K562 (cell line): ENCODE results near the gene RSPO1. TPM values are rescaled to one million over a fixed set of nuclear protein-coding genes. Genes with fewer than 3 reads are reported as not detected.

Experiments
- ARHGAP35 ChIP-seq: fragments of 450-650 bp; IDR thresholded peaks from 2 replicates; pipeline ENCODE4 v1.6.1; 2018; ENCODE audit not compliant: partially characterized antibody
- ETV5 ChIP-seq: sonication (generic); formaldehyde crosslinking; IDR thresholded peaks from 2 replicates; pipeline ENCODE4 v1.4.0; 2020; ENCODE audit warnings: low read depth, mild to moderate bottlenecking, missing genetic modification reagents
- HCFC1 ChIP-seq: IDR thresholded peaks from 2 replicates; pipeline ENCODE4 v1.6.1; 2012; ENCODE audit warnings: low read depth, low read length, improper control_type of control experiment
- KLF1 ChIP-seq: fragments of 450-650 bp; IDR thresholded peaks from 2 replicates; pipeline ENCODE4 v1.6.1; 2016; ENCODE audit warnings: missing genetic modification characterization, missing compliant biosample characterization
- MXI1 ChIP-seq: IDR thresholded peaks from 2 replicates; pipeline ENCODE4 v1.6.1; 2011; ENCODE audit warnings: low read depth, mild to moderate bottlenecking, improper control_type of control experiment, low read length
- NCOA1 ChIP-seq: fragments of 450-650 bp; IDR thresholded peaks from 2 replicates; pipeline ENCODE4 v1.6.1; 2016; ENCODE audit warnings: low read depth
- NRF1 ChIP-seq, 2 experiments: fragments of 450-650 bp; IDR thresholded peaks in 1 of 2; conservative IDR thresholded peaks in 1 of 2; 2 replicates each; pipeline ENCODE4 v1.6.1; 2014; ENCODE audit warnings: mild to moderate bottlenecking in 2 of 2
- OTX1 ChIP-seq: fragments of 450-650 bp; formaldehyde crosslinking; IDR thresholded peaks from 2 replicates; pipeline ENCODE4 v1.4.0; 2022; ENCODE audit warnings: mild to moderate bottlenecking
- PHF8 ChIP-seq: fragments of 200-600 bp; sonication (generic); IDR thresholded peaks from 2 replicates; pipeline ENCODE4 v1.6.1; 2012; ENCODE audit warnings: mixed run types, mild to moderate bottlenecking, inconsistent platforms, low read length, moderate library complexity, borderline replicate concordance
- SIN3B ChIP-seq: fragments of 450-650 bp; IDR thresholded peaks from 2 replicates; pipeline ENCODE4 v1.6.1; 2017; ENCODE audit warnings: low read depth, mild to moderate bottlenecking, moderate library complexity
- SMAD3 ChIP-seq: fragments of 450-650 bp; formaldehyde crosslinking; conservative IDR thresholded peaks from 2 replicates; pipeline ENCODE4 v1.4.0; 2020; ENCODE audit warnings: mild to moderate bottlenecking
- TAF7 ChIP-seq: fragments of 450-650 bp; IDR thresholded peaks from 2 replicates; pipeline ENCODE4 v1.6.1; 2016; ENCODE audit warnings: missing genetic modification characterization, missing compliant biosample characterization
- YY1 ChIP-seq, 3 experiments: IDR thresholded peaks; 2 replicates each; pipeline ENCODE4 v1.6.1; 2011; ENCODE audit warnings: low read length in 2 of 3, mild to moderate bottlenecking in 2 of 3, moderate library complexity in 2 of 3, borderline replicate concordance in 1 of 3, control low read depth in 1 of 3, low read depth in 1 of 3; ENCODE audit not compliant: insufficient read depth in 3 of 3, insufficient replicate concordance in 2 of 3, control insufficient read depth in 1 of 3, insufficient read length in 1 of 3; ENCODE audit errors: extremely low read depth in 1 of 3
- ZC3H4 ChIP-seq: sonication (generic); formaldehyde crosslinking; IDR thresholded peaks from 2 replicates; pipeline ENCODE4 v1.9.0; 2021; ENCODE audit warnings: missing genetic modification reagents, borderline replicate concordance
- ZNF3 ChIP-seq: fragments of 250-450 bp; sonication (Bioruptor Pico); IDR thresholded peaks from 2 replicates; pipeline ENCODE4 v1.5.0; 2021; ENCODE audit warnings: mild to moderate bottlenecking, moderate library complexity
- polyA plus RNA-seq, 8 experiments: library from polyadenylated mRNA; depleted of rRNA in 4 of 8; stranded (reverse) in 5 of 8; unstranded in 3 of 8; fragments of >200 nt; fragmentation: Nextera tagmentation in 2 of 8; fragmentation: Illumina TruSeq in 1 of 8; extraction: Ambion mirVana in 2 of 8; extraction: Trizol in 1 of 8; gene quantifications; 2 replicates each; pipeline versions ENCODE4 v1.2.1 to v1.2.3, GENCODE V29; 2011 to 2014; ENCODE audit warnings: inconsistent platforms in 1 of 8, missing spikeins in 1 of 8
- total RNA-seq, 7 experiments: library from RNA; depleted of rRNA in 6 of 7; stranded (reverse); fragments of >200 nt in 6 of 7; fragmentation: Illumina TruSeq in 2 of 7; extraction: Trizol in 2 of 7; gene quantifications; 2 replicates each; pipeline versions ENCODE4 v1.2.1 to v1.2.3, GENCODE V29; 2011 to 2021; ENCODE audit warnings: low replicate concordance in 1 of 7
- TF ChIP-seq, protein P1 (sequence below): sonication (generic); formaldehyde crosslinking; IDR thresholded peaks from 2 replicates; pipeline ENCODE4 v1.8.0; 2023; ENCODE audit warnings: mild to moderate bottlenecking, missing genetic modification reagents
- TF ChIP-seq, protein P2 (sequence below): sonication (generic); formaldehyde crosslinking; IDR thresholded peaks from 2 replicates; pipeline ENCODE4 v1.9.0; 2022; ENCODE audit warnings: mild to moderate bottlenecking, missing genetic modification reagents
- TF ChIP-seq, protein P3 (sequence below): fragments of 450-650 bp; formaldehyde crosslinking; IDR thresholded peaks from 2 replicates; pipeline ENCODE4 v1.4.0; 2020; ENCODE audit warnings: mild to moderate bottlenecking, moderate library complexity
- TF ChIP-seq, protein P4 (sequence below): sonication (generic); formaldehyde crosslinking; IDR thresholded peaks from 2 replicates; pipeline ENCODE4 v1.8.1; 2023; ENCODE audit warnings: mild to moderate bottlenecking, missing genetic modification reagents
- TF ChIP-seq, protein P5 (sequence below): fragments of 450-650 bp; IDR thresholded peaks from 2 replicates; pipeline ENCODE4 v1.6.1; 2017; ENCODE audit warnings: mild to moderate bottlenecking, moderate library complexity

The RSPO1 gene
- total and polyA plus RNA-seq, 9 of the 15 experiments (the other 6 are each of a cell fraction or from before 2014, with no cell fraction given): not detected

DNA sequence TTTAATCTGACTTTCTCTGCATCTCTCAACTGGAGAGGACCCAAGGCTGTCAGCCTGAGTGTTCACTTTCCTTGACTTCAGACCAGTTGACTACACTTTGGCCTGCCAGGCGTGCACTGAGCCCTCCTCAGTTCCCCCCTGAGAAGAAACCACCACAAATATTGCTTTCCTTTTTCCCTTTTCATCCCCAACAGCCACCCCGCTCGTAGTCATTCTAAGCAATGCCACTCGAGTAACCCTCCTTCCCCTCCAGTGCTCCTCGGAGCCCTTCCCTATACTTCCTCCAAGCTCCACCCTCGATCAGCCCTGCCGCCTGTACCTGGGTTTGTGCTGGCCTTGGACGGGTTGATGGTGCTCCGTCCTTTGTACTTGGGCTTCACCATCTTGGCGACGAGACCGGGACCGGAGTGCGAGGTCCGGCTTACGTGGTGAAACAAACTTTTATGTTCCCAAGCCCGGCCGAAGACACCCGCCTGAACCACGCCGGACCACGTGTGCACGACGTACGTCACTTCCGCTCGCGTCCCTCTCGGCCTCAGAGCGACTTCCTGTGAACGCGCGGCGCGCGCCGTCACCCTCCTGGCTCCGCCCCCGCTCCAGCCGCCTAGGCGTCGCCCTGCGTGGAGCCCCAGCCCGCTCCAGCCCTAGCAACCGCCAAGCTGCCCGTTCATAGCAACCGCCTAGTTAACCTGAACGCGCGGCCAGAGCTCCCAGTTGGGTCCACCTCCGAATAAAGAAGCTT lies 39.1 kb downstream of the RSPO1 start, which contains the start of gene GNL2 (continued):
- TF ChIP-seq, protein P1, sequence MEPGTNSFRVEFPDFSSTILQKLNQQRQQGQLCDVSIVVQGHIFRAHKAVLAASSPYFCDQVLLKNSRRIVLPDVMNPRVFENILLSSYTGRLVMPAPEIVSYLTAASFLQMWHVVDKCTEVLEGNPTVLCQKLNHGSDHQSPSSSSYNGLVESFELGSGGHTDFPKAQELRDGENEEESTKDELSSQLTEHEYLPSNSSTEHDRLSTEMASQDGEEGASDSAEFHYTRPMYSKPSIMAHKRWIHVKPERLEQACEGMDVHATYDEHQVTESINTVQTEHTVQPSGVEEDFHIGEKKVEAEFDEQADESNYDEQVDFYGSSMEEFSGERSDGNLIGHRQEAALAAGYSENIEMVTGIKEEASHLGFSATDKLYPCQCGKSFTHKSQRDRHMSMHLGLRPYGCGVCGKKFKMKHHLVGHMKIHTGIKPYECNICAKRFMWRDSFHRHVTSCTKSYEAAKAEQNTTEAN (CRISPR knock-in tag): 0 out of 2 replicates have a peak, but pooled peaks have one; percentile 70
- TF ChIP-seq, protein P2, sequence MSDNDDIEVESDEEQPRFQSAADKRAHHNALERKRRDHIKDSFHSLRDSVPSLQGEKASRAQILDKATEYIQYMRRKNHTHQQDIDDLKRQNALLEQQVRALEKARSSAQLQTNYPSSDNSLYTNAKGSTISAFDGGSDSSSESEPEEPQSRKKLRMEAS (CRISPR knock-in tag): peak; percentile 97
- peak; percentile 79 to 82 for TF ChIP-seq NRF1 (conservative IDR thresholded peaks at IDR 0.05 in 1 of 2, IDR thresholded peaks at IDR 0.05 in 1 of 2)
- TF ChIP-seq, protein P3, sequence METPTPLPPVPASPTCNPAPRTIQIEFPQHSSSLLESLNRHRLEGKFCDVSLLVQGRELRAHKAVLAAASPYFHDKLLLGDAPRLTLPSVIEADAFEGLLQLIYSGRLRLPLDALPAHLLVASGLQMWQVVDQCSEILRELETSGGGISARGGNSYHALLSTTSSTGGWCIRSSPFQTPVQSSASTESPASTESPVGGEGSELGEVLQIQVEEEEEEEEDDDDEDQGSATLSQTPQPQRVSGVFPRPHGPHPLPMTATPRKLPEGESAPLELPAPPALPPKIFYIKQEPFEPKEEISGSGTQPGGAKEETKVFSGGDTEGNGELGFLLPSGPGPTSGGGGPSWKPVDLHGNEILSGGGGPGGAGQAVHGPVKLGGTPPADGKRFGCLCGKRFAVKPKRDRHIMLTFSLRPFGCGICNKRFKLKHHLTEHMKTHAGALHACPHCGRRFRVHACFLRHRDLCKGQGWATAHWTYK (CRISPR knock-in tag): 0 out of 2 replicates have a peak, but pooled peaks have one; percentile 63
- TF ChIP-seq TAF7 (tag): peak; percentile 80; the same call in 1 of the 2 replicates
- peak; percentile 95 for TF ChIP-seq MXI1
- TF ChIP-seq, protein P4, sequence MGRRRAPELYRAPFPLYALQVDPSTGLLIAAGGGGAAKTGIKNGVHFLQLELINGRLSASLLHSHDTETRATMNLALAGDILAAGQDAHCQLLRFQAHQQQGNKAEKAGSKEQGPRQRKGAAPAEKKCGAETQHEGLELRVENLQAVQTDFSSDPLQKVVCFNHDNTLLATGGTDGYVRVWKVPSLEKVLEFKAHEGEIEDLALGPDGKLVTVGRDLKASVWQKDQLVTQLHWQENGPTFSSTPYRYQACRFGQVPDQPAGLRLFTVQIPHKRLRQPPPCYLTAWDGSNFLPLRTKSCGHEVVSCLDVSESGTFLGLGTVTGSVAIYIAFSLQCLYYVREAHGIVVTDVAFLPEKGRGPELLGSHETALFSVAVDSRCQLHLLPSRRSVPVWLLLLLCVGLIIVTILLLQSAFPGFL (CRISPR knock-in tag): peak; percentile 73; the same call in 1 of the 2 replicates
- 0 out of 2 replicates have a peak, but pooled peaks have one; percentile 55 for TF ChIP-seq NCOA1
- peak in 1 of 3 experiments; percentile 29 for TF ChIP-seq YY1 (IDR thresholded peaks at IDR 0.05; ENCODE audit: borderline replicate concordance in 1 of 3, control insufficient read depth in 1 of 3, extremely low read depth in 1 of 3, insufficient read depth in 3 of 3, insufficient read length in 1 of 3, insufficient replicate concordance in 2 of 3, low read depth in 1 of 3, low read length in 2 of 3)
- 0 out of 2 replicates have a peak, but pooled peaks have one; percentile 20 for TF ChIP-seq SMAD3 (CRISPR knock-in tag)
- TF ChIP-seq KLF1 (tag): peak; percentile 53
- peak; percentile 74 for TF ChIP-seq HCFC1
- TF ChIP-seq SIN3B: peak; percentile 86
- TF ChIP-seq PHF8: peak; percentile 96
- TF ChIP-seq, protein P5, sequence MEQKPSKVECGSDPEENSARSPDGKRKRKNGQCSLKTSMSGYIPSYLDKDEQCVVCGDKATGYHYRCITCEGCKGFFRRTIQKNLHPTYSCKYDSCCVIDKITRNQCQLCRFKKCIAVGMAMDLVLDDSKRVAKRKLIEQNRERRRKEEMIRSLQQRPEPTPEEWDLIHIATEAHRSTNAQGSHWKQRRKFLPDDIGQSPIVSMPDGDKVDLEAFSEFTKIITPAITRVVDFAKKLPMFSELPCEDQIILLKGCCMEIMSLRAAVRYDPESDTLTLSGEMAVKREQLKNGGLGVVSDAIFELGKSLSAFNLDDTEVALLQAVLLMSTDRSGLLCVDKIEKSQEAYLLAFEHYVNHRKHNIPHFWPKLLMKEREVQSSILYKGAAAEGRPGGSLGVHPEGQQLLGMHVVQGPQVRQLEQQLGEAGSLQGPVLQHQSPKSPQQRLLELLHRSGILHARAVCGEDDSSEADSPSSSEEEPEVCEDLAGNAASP: no peak
- TF ChIP-seq ZC3H4 (CRISPR knock-in tag): no peak
- no peak for TF ChIP-seq ZNF3 (CRISPR knock-in tag)
- no peak for TF ChIP-seq ARHGAP35
- peak; percentile 72; the same call in 1 of the 2 replicates for TF ChIP-seq OTX1 (CRISPR knock-in tag)
- TF ChIP-seq ETV5 (CRISPR knock-in tag): peak; percentile 90
- TF ChIP-seq, all 486 proteins: peak for 154
